HG03025 (cell line): ENCODE measurements around the gene DNAJC11.

Experiments used
- ATAC-seq: cut with Tn5 transposase; IDR thresholded peaks from one replicate; pipeline ENCODE4 v1.9.1; 2021; ENCODE audit warnings: mild to moderate bottlenecking, moderate library complexity; ENCODE audit not compliant: unreplicated experiment, low FRiP score

Gene DNAJC11

DNA sequence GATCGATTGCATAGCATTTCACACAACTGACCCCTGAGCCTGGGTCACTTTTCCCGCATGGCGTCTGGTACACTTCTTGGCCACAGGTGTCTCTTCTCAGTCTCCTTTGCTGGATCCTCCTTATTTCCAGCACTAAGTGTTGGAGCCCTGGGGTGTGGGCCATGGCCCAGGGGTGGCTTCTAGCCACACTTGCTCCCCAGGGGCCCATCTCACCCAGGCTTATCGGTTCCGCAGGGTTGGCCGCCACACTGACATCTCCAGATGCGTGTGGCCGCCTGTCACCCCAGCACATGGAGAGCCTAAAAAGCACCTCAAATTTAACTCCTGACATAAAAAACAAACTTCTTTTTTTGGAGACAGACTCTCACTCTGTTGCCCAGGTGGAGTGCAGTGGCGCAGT lies 74.6 kb downstream of the DNAJC11 start:
- no peak for ATAC-seq

DNA sequence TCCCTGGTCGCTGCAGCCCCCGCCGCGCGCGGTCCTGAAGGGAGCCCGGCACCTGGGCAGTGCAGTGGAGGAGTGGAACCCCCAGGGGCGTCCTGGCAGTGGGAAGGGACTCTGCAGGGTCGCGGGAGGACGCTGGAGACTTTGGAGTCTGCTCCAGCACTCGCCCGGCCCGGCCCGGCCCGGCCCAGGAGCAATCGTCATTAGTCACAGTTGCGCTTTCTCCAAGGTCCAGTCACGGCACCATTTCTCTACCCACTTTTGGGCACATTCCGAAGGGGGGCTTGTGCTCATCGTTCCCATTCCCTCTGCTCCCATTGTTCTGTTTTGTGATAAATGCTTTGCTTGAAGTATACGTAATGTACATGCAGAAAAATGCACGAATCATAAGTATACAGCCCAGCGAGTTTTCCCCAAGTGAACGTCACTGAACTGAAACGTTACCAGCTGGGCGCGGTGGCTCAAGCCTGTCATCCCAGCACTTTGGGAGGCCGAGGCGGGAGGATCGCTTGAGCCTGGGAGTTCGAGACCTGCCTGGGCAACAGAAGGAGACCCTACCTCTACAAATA lies 75.9 kb downstream of the DNAJC11 start:
- ATAC-seq, result no peak

DNA sequence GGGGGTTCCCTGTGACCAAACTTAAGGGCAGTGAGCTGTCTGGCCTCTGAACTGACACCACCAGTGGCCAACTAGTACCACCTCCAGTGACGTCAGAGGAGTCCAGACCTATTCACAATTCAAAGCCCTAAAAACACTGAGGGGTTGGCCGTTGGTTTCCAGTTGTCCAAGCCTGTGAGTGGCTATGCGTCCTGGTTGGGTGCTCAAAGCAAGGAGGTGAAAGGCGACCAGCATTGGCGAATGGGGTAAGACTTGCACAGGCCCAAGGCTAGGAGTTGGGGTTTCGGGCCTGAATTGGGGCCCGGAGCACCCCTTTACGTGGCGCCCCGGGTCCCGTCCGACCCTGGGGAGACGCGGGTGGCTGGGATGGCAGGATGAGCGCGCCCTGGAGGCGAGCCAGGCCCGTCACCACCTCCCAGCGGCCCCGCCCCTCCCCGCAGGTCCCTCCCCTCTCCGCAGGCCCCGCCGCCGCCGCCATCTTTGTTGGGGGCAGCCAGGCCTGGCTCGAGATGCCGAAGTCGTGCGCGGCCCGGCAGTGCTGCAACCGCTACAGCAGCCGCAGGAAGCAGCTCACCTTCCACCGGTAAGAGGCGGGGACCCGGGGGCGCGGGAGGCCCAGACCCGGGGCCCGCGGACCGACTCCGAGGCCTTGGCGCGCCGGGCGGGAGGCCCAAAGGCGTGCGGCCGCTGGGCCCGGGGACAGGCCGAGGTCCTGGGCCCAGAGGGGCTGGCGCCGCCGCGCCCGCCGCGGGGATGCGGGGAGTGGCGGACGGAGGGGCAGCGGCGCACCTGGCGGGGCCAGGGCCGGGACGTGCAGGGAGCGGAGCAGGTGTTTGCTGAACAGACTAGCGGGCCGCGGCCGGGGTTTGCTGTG lies 76.7 kb downstream of the DNAJC11 start, which contains the start of gene THAP3:
Gene THAP3 (plus strand): TSS at position 159 of the 874 bp plus-strand sequence. CDS start 351 bp downstream, at position 510.
- ATAC-seq, result peak; percentile 74

DNA sequence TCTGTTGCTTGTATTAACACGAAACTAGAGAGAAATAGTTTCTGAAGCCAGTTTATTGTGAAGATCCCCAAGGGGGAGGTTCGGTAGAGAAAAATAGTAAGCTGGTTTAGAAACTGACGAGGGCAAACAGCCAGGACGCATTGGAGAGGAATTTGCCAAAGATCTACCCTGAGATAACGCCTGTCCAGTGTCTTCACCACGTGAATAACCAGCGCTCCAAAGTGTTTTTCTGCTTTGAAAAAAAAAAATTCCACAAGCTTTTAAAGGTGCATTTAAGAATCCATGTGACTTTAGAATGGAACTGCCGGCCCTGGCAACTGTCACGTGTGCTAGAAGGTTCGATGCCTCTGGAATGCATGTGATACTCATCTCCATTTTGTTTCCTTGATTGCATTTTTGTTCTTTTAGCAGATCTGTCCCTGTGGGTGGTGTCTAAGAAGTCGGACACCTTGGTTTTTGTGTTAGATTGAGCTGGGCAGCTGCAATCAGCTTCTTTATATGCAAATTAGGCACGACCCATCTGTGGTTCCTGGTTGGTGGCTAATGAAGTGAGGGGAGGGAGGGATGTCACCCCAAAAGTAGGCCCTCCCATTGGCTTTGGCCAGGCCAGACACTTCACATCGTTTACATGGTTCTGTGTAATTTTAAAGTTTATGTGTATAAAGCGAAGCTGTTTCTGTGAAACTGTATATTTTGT lies 78.2 kb downstream of the DNAJC11 start:
- ATAC-seq, result no peak

DNA sequence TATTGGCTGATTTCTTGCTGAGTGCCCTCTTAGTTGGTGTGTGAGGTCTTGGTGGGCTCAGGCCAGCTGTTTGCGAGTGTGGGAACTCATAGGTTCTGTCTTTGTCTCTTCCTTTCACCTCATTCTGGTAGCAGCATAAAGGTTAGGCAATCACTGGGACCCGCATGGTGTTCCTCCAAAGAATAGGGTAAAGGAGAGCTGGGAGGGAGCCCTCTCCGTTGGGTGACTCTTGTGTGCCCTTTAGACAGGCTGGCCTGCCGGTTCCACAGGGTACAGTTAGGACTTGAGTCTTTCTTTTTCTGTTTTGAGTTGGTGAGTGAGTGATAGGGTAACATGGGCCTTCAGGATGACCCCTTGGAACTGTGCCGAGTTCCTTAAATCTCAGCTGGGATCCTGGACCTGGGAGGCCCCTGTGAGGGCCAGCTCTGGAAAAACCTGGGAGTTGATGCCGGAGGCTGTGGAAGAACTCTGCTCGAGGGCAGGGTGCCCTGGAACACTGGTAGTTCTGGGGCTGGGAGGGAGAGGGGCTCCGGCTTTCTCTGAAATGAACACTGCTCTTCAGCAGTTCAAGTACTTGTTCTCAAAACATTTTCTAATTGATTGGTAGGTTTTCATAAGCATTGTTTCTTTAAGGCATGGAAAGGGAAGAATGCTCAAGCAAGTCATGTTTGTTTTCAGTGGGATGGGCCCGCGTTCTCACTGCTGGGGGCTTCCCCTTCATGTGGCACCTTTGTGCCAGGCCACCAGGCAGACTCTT lies 79.0 kb downstream of the DNAJC11 start:
- no peak for ATAC-seq

DNA sequence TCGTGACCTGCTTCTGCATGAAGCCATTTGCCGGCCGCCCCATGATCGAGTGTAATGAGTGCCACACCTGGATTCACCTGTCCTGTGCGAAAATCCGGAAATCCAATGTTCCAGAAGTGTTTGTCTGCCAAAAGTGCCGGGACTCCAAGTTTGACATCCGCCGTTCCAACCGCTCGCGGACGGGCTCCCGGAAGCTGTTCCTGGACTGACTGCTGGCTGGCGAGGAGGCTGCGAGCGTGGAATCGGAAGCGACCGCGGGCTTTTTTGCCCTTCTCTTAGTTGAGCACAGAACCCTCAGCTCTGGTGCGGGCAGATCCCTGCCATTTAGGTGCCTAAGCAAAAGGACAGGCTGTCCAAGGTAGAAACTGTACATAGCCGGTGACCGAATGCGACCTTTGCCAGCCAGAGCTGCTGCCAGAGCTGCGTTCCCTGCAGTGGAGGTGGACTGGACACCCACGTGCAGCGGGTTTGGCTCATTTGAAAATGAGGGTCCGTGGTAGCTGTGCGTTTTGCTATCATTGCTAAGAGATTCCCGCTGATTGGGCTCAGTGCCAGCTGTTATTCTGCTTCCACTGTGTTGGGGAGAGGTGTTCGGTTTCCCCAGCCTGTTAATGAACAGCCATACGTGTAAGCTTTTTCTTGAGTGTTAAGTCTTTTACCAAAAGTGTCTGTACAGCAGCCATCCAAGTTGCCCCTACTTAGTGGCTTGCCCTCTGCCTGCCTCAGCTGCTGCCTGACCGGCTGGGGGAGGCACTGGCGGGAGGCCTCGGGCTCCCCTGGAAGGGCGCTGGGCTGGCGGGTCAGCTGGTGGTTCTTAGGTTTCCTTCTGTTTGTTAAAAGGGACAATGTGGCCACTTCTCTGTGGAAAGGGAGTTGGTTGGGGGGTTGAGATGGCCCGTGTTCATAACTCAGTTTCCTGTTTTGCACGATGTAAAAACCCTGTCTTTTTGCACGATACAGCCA lies 79.9 kb downstream of the DNAJC11 start:
- no peak for ATAC-seq

DNA sequence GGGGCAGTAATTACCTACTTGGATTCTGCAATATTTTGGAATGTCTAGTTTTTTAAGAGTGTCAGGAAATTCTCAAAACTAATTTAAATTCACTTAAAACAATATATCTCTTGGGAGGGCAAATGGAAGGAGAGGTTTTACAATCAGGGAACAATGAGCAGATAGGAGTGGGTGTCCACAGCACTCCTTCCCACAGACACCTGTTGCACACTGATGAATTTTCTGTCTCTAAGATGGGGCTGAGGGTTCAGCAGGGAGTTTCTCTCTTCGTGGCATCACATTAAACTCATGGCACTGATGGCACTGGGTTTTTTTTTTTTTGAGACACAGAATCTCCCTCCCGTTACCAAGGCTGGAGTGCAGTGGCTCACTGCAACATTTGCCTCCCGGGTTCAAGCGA lies 82.6 kb downstream of the DNAJC11 start:
- ATAC-seq, result no peak

DNA sequence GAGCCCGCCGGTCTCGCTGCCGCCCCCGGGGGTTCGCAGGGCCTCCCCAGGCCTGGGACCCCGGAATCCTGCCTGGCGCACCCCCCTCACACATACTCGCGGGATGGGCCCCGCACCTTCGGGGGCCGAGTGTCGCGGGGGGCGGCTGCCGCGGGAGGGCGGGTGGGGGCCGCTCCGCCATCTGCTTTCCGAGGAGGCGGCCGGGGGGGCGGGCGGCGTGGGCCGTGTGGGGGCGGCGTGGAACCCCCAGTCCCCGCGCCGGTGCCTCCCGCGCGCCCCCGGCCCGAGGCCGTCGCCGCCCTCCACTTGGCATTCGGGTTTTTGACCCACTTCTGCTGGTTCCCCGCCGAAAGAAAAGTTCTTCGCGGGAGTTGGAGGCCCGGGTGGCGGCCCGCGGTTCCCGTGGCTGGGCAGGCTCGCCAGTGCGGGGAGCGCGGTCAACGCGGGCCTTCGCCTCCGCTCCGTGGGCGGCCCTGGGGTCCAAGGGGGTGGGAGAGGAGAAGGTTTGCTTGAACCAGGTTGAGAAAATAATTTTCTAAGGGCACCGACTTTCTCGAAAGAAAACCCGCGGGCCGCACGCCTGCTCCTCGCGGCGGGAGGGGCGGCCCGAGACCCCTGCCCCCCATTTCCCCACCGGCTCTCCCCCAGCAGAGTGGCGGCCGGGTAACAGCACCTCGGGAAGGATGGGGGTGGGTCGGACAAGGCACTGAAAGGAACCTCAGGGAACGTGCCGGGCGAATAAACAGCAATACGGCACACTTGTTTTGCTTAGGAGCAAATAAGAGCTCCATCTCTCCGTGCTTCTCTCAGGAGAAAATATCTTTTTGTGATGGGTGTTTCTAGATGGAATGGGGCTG lies 86.5 kb downstream of the DNAJC11 start:
- no peak for ATAC-seq

DNA sequence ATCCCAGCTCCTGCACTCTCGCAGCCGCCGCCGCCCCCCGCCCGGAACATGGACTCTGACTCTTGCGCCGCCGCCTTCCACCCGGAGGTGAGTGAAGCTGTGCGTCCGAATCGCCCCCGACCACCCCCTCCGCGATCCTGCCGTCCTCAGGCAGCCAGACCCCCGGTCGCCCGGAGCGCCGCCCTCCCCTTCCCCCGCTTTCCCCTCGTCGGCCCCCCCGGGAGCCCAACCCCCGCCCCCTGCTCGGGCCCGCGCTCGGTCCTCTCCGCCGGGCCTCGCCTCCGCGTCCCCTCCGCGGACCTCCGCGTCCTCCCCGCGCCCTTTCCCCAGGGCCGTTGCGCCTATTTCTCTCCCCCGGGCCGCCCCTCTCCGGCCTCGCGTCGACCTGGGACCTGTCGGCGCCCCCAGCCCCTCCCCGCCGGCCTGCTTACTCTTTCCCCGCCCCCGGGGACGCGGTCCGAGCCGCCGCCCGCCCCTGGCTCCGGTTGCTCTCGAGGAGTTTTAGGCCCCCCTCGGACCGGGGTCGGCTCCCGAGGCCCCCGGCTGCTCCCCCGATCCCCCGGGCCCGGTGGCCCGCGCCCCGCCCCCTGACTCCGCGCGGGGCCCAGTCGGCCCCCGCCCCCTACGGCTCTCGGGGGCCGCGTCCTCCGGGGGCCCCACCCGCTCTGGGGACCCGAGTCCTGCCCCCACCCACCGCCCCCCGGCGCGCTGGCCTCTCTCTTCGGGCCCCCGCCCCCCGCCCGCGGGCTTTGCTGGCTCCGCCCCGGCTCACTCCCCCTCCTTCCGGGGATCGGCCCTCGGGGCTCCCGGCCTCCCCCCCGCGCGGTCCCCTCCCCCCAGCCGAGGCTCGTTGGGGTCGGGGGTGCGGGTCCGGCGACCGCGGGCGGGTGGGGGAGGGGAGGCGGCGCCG lies 87.3 kb downstream of the DNAJC11 start:
- no peak for ATAC-seq

DNA sequence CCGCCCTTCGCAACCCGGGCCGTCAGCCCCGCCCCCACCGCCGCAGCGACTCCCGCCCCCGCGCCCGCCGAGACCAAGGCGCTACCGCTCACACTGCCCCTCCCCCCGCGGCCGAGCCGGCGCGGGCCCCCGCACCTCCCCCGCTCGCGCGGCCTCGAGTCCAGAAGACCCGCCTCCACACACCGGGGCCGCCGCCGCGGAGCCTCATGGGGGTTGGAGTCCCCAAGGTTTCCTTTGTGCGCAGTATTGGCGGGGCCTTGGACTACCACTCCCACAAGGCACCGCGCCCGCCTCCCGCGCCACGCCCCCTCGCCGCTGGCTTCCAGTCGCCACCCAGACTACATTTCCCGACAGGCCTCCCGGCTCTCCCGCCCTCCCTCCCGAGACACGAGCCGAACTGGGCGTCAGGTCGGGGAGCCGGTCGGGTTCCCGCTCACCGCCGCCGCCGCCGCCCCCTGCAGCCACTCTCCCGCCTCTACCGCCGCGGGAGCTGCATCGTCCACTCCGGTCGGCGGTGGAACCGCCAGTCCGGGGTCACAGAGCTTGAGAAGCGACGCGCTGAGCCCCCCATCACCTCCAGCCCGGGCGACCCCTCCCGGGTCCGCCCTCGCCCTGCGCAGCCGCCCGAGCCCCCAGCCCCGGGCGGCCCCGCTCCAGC lies 88.1 kb downstream of the DNAJC11 start, which contains the start of gene PHF13:
Gene PHF13 (plus strand): TSS at position 371 of the 658 bp plus-strand sequence. CDS start 336 bp downstream, outside the sequence.
- peak; percentile 90 for ATAC-seq

DNA sequence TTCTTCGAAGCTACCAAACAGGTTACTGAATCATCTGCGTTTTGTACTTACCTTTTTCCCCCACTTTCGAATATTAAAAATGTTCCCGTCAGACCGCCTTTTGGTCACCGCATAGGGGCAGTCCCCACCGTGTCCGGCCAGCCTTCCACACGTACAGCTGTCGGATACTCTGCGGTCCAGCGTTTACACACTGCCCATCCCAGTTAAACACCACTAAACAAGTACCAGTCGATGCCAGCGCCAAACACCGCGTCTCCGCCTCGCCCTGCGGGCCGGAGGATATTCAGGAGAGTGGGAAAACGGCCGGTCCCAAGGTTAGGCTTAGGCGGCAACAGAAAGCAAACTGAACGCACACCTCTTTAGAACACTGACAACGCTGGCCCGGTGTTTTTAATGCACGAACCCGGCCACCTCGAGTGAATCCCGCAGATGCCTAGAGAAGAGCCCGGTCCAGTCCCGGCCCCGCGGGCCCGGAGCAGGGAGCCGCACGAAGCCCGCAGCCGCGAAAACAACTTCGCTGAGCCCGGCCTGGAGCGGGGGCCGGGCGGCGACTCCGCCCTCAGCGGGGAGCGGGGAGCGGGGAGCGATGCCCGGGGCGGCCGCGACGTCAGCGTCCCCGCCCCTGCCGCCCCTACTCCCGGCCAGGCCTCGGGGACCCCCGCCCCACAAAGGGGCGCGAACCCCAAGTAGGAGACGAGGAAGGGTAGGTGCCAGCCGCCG lies 88.8 kb downstream of the DNAJC11 start:
- ATAC-seq, result peak; percentile 26

DNA sequence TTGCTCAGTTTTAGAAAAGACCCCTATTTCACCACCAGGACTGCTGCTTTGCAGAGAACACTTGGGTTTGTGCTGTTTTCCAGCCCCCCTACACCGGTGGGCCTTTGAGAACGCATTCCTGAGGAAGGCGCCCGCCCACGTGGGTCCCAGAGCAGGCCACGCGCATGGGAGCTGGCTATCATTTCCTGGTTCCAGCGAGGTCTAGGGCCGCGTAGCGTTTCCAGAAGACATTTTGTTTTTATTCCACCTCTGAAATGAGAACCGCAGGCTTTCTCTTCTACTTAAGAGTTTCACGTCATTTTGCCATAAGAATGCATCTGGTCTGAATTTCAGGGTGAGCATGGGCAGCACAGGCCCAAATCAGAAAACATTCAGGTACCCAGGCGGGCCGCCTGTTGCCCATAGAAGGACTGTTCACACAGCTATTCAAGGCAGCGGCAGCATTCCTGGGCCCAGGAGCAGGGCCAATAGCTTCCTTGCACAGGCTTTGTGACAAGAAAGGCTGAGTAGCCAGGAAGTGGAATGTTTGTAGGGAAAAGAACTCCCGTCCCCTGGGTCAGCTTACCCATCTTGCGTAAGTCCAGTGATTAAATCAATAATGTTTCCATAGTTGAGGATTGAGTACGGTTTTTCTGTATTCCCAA lies 97.6 kb downstream of the DNAJC11 start:
- ATAC-seq, result no peak

DNA sequence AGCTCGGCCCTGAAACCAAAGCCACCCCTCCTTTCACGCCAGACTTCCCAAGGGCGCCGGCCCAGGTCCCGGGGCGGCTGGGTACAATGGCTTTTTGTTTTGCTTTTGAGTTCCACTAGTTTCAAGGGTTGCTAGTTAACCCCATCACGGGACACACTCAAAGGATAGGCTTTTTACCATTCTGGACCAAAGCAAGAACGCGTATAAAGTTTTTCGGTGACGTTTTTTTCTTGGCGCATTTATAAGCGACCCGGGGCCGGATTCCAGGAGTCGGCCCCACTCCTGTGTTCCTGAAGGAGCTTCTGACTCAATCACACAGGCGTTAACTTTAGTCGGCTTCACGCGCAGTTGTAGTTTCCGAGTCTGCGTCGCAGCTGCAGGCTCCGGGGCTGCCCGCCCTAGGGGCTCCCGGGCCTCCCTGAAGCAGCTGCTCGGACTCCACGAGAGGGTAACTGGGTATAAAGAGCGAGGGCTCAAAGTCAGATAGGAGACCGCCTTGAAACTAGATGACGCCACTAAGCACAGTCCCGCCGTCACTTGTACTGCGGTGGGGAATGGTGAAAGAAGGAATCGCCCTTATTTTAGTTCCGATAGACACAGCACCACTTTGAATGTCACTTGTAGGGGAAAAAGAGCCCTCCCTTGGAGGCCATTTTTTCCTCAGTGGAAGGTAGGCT lies 98.2 kb downstream of the DNAJC11 start:
- ATAC-seq, result peak; percentile 21

DNA sequence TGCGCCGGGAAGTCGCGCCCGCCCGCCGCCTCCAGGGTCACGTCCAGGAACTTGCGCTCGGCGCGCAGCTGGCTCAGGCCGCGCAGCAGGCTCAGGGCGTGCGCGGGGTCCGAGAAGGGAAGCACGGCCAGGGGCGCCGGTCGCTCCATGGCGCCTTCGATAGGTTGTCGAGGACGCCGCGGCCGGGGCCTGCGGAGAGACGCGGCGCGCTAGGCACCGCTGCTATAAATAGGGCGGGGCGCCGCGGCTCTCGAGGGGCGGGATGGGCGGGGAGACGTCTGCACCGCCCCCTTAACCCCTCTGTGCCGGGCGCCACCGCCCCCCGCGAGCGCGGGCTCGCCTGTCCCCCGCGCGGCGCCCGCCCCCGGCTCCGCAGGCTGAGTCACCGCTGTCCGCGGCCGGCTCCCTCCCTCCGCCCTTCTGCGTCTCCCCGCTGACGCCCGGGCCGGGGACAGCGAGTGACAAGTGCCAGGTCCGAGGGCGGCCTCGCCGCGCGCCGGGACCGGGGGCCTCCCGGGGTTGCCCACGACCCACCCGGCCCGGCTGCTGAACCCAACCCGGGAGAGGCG lies 98.9 kb downstream of the DNAJC11 start, which contains the start of gene KLHL21:
Gene KLHL21 (minus strand): TSS at position 201 of the 569 bp plus-strand sequence. CDS start 52 bp downstream, at position 149.
- ATAC-seq, result peak; percentile 47
